22Rv1 (cell line): ENCODE measurements around the gene SNAPC4.

Experiments
- ZFX ChIP-seq: fragments of 450-650 bp; IDR thresholded peaks from 2 replicates; pipeline ENCODE4 v1.6.1; 2017; ENCODE audit warnings: antibody characterized with exemption, borderline replicate concordance
- TF ChIP-seq, protein P1 (sequence below): fragments of 450-650 bp; IDR thresholded peaks from 2 replicates; pipeline ENCODE4 v1.5.1; 2017; ENCODE audit warnings: mild to moderate bottlenecking

DNA sequence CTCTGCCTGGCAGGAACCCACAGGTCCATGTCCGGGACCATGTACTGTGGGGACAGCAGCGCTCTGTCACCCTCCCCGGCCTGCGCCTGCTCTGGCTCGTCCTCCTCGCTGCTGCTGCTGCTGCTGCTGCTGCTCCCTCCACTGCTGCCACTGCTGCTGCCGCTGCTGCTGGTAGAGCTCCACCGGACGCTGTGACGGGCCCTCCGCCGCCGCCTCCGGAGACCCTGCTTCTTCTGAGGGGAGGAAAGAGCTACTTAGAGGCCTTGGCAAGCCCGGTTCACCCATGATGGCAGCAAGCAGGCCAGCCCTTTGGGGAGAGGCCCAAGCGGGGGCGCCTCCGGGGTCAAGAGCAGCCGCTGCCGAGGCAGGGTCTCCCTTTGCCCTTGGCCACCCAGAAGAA lies 16.5 kb downstream of the SNAPC4 start:
- TF ChIP-seq, protein P1, sequence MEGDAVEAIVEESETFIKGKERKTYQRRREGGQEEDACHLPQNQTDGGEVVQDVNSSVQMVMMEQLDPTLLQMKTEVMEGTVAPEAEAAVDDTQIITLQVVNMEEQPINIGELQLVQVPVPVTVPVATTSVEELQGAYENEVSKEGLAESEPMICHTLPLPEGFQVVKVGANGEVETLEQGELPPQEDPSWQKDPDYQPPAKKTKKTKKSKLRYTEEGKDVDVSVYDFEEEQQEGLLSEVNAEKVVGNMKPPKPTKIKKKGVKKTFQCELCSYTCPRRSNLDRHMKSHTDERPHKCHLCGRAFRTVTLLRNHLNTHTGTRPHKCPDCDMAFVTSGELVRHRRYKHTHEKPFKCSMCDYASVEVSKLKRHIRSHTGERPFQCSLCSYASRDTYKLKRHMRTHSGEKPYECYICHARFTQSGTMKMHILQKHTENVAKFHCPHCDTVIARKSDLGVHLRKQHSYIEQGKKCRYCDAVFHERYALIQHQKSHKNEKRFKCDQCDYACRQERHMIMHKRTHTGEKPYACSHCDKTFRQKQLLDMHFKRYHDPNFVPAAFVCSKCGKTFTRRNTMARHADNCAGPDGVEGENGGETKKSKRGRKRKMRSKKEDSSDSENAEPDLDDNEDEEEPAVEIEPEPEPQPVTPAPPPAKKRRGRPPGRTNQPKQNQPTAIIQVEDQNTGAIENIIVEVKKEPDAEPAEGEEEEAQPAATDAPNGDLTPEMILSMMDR: no peak
- no peak for TF ChIP-seq ZFX
